Stimulated activated CD4-positive, alpha-beta T cell treated with anti-CD3 and anti-CD28 coated beads, Interleukin-12 subunit alpha, Interleukin-12 subunit beta, amount 100 ng/mL, for 4 hours (primary cell): ENCODE results near the gene CCDC192.

ENCODE experiments used
- DNase-seq: peaks from one replicate; pipeline ENCODE4 v3.0.0-alpha.2; 2020

CCDC192 gene

DNA sequence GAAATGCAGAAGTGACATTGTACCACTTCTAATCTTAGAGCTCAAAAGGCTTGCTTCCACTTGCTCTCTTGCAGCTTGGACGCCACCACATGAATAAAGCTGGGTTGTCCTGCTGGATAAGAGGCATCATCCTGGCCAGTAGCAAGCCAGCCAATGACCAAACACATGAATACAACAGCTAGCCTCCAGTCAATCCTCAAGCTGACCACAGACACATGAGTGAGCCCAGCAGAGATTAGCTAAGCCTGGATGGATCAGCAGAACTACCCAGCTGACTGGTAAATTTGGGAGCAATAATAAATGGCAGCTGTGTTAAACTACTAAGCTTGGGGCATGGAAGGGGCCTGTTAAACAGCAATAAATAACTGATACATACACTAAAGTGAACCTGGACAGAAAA is 259.3 kb downstream of the CCDC192 start:
- DNase-seq: no peak

GRCh38 chr5:127963233-127963632 is 260.0 kb downstream of the CCDC192 start:
- DNase-seq: no peak

DNA sequence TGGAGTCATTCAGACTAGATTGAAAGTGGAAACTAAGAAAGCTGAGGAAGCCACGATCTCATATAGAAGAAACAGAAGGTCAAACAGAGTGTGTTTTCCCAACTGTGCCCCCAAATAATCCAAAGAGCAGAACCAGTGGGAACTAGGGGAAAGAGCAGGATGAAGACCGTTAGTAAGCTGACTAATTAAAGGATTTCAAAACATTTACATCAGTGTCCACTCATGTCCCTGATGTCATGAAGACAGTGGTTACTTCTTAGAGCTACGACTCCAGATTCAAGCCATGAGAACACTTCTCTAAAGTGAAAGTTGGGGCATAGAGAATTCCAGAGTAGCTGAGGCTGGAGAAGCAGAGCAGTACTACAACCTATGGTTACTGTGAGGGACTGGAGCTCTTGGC is 260.7 kb downstream of the CCDC192 start:
- no peak for DNase-seq

DNA sequence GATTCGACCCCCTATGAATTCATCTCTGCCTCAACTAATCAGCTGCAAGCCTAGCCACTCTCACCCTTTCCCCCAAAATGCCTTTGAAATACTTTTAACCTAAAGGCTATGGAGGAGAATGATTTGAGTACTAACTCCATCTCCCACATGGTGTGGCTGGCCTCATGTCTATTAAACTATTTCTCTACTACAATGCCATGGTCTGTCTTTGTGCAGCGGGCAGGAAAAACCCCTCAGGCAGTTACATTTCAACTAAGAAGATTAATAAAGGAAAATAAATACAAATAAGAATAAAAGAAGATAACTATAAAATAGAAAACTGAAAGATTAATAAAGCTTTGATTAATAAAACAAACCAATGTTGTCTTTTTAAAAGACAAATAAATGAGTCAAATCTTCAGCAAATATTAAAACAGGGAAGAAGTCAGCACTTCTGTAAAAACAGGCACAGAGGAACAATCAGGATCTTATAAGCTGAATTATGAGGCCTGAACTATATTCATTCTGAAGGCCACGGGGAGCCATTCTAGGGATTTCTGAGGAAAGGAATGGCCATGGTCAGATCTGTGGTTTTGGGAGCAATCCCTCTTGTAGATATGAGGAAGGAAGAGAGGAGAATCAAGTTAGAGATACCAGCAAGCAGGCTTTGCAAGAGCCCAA is 264.3 kb downstream of the CCDC192 start:
- DNase-seq: no peak

DNA sequence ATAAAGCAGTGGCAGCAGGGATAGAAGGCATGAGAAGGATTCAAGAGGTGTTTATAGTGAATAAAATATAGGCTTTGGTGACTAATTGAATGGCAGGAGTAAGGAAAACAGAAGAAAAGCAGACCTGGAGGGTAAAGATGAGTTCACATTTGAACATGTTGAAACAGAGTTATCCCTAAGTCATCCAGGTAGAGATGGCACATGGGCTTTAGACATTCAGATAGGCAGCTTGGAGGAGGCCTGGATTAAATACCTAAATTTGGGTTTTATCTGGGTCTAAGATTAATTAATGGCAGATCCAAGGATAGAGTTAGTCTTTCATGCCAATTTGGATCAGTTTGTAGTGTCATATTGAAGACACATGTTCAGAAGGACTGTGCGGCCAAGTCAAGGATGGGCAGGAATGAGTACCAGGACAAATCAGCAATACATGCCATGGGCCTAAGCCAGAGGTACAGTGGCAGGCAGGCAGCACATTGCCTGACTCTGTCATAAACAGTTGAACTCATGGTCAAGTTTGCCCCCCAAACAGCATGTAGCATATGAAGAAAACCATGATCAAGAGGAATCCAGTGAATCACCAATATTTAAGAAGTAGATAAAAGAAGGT is 264.9 kb downstream of the CCDC192 start:
- DNase-seq: no peak

DNA sequence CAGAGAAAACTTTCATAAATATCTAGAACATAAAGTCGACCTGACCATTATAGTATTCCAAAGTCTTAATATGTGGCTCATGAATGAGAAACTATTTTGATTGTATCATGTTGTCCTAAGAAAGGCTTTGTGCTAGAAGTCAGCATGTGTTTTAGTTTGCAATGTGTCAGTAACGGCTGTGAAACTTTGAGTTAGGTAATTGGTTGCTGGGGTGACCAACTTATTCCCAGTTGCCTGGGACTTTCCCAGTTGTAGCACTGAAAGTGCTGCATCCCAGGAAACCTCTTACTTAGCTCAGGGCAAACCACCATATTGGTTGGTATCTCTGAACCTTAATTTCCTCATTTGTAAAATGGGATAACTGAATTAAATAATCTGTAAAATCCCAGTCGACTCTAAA is 265.8 kb downstream of the CCDC192 start:
- DNase-seq: no peak

- DNase-seq: no peak
Observed at GRCh38 chr5:127969651-127970050, 266.5 kb downstream of the CCDC192 start.

GRCh38 chr5:127970081-127970480 is 266.9 kb downstream of the CCDC192 start:
- no peak for DNase-seq

- no peak for DNase-seq
Observed at GRCh38 chr5:127970854-127971425, 267.7 kb downstream of the CCDC192 start.

- no peak for DNase-seq
Observed at GRCh38 chr5:127975961-127976360, 272.8 kb downstream of the CCDC192 start.

- no peak for DNase-seq
Observed at GRCh38 chr5:127976525-127976924, 273.3 kb downstream of the CCDC192 start.

DNA sequence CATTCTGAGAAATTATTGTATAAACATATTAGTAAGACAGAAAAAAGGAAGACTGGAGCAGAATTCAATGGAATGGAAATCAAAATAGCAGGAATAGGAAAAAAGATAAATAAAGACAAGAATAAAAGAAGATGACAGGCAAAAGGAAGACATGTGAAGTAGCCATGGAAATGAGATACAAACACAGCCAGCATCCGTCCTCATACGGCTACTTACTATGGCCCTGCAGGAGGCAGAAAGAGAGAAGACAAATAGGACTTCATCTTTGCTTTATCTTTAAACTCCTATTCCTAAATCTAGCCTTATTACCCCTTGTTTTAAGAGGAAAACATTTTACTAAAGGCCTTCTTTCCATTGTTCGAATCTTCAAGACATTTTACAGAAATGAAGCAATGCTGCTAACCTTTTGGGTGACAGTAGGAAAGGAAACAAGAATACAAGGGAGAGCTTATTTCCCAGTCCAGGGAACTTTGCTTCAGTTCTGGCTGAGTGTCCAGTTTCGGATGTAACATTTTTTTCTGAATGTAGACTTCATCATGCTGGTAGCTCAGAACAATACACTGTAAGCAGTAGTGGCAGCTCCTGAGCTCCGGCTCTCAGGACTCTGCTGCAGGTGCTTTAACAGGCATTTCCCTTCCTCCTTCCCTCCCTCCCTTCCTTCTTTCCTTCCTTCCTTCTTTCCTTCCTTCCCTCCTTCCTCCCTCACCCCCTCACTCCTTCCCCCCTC is 274.0 kb downstream of the CCDC192 start:
- DNase-seq: no peak

GRCh38 chr5:127978738-127979300 is 275.6 kb downstream of the CCDC192 start:
- no peak for DNase-seq

GRCh38 chr5:127979475-127979874 is 276.3 kb downstream of the CCDC192 start:
- DNase-seq: no peak

DNA sequence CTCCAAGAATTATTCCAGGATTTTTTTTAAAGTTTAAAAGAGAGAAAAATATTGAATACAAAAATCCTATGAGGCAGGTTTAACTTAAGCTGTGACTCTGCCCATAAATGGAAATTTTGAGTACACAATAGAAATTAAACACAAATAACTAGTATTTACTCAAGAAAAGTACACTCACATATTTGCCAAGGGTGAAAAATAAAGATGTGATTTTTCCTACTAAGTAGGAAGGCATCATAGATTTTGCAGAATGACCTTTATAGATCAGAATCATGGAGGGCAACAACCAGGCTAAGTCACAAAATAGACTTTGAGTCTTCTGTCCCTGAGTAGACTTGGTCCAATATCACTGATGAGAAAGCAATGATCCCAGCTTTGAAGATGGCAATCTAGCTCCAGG is 277.7 kb downstream of the CCDC192 start:
- no peak for DNase-seq

- no peak for DNase-seq
Observed at GRCh38 chr5:127981498-127981897, 278.3 kb downstream of the CCDC192 start.

- no peak for DNase-seq
Observed at GRCh38 chr5:127985811-127986325, 282.7 kb downstream of the CCDC192 start.

DNA sequence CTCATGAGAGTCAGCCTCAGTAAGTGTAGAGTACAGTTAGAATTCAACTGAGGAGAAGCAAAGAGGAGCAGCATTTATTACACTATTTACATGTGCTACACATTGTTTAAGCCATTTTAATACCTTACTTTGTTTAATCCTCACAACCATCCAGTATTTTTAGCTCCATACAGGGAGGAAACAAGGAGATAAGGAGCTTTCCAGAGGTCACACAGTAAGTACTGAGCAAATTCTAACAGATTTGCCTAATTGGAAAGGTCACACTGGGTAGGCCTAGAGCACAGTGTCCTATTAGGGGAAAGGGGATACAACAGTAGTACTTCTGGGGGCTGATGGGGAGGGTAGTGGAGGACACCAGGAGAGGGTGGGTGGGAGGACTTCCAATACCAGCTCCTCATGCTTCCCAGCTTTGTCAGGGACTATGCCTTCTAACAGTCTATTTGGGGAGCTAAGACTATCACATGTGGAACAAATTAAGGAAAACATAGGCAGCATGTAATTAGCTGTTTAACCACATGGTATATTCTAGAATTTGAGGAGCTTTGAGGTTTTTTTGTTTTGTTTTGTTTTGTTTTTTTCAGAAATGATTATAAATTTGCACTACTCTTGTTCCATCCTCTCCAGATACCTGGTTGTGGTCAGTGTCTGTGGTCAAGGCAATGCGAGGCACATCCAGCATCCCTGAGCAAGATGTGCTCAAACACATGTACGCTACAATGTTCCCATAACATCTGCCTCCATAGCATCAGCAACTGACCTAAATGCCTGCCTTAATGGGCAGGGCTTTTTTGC is 284.4 kb downstream of the CCDC192 start:
- DNase-seq: no peak

DNA sequence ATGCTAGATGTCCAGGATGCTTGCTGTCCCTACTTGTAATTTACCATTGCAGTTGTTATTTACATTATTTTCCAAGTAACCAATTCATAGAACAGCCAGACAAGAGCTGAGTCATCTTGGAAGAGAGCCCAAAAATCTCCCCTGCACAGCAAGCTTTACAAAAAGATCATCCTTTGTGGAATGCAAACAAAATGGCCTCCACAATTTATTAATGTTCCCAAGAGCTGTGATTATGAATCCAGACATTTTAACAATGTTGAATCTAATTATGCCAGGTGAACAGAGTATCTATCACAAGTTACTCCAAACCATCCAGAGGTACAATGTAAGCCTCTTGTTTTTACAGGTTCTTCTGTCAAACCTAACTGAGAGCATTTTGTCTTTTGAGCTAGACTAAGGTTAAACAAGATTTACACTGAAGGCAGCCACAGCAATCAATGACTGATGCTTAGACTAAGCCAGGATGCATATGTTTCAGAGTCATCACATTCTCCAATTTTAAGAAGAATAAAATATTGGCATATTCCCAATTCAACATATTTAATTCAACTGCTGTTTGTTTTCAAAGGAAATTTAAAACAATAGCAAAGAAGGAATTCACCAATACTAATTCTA is 285.1 kb downstream of the CCDC192 start:
- DNase-seq: no peak
